Colonic mucosa (tissue), 4 donors: ENCODE data around the gene SIPA1. TPM values are rescaled to one million over a fixed set of nuclear protein-coding genes. Genes with fewer than 3 reads are reported as not detected.

Source experiments
- DNase-seq: peaks from one replicate; pipeline ENCODE4 v3.0.0-alpha.2; 2020
- H3K27ac ChIP-seq: fragments of 200-600 bp; one replicate; pipeline ENCODE4 v1.8.0; 2021
- H3K27me3 ChIP-seq: fragments of 200-600 bp; one replicate; pipeline ENCODE4 v1.8.0; 2021
- H3K36me3 ChIP-seq: fragments of 200-600 bp; one replicate; pipeline ENCODE4 v1.8.0; 2021
- H3K4me1 ChIP-seq: fragments of 200-600 bp; one replicate; pipeline ENCODE4 v1.8.0; 2021; ENCODE audit warnings: mild to moderate bottlenecking
- H3K4me3 ChIP-seq: fragments of 200-600 bp; one replicate; pipeline ENCODE4 v1.8.0; 2021
- H3K9ac ChIP-seq, 2 donors: one replicate each; pipeline ENCODE4 v1.7.0; 2013; ENCODE audit warnings: control low read depth in 2 of 2, low read depth in 2 of 2, low read length in 2 of 2
- H3K9me3 ChIP-seq: fragments of 200-600 bp; one replicate; pipeline ENCODE4 v1.8.0; 2021
- intact Hi-C: fragments of 100-400 bp; cut with DNase I; formaldehyde crosslinking; loops from one replicate; pipeline ENCODE4 v1.14.1; 2022
- total RNA-seq, 2 donors: library from RNA; stranded (reverse); fragmentation: NEBNext Ultra II Directional in 1 of 2; extraction: Animal tissue kit (Norgen Biotek cat#: 25700) in 1 of 2; gene quantifications; one replicate each; pipeline ENCODE4 v1.2.1, GENCODE V29; 2021
- TF ChIP-seq, protein P1 (sequence below): fragments of 200-600 bp; IDR thresholded peaks from one replicate; pipeline ENCODE4 v1.8.0; 2022; ENCODE audit warnings: antibody characterized with exemption, mild to moderate bottlenecking
- donor health status: healthy.
- donor health status: DM: no; HTN: no; CAD: no.
- donor health status: DM: no; HTN: no; CAD: no.

Gene SIPA1
- total RNA-seq, 2 donors from 2014 or later: 21.0 to 33.0 TPM

- H3K27me3 ChIP-seq: no peaks in the 10 kb centered on the region
- H3K27ac ChIP-seq: peak overlapping the region; percentile 32
- H3K4me1 ChIP-seq: peaks cover 28% of the 10 kb centered on the region
- peak overlapping the region in 1 of 2 donors; percentile 51 for H3K9ac ChIP-seq
- peak overlapping the region; percentile 90 for H3K4me3 ChIP-seq
- intact Hi-C loops: loop anchor here (5.0 kb wide), 1 partner anchor 68 kb away; no protein-coding TSS in a partner anchor
- H3K9me3 ChIP-seq: no peaks in the 10 kb centered on the region
- no peak for DNase-seq
- H3K36me3 ChIP-seq: peaks cover 1% of the 10 kb centered on the region
- TF ChIP-seq, protein P1, sequence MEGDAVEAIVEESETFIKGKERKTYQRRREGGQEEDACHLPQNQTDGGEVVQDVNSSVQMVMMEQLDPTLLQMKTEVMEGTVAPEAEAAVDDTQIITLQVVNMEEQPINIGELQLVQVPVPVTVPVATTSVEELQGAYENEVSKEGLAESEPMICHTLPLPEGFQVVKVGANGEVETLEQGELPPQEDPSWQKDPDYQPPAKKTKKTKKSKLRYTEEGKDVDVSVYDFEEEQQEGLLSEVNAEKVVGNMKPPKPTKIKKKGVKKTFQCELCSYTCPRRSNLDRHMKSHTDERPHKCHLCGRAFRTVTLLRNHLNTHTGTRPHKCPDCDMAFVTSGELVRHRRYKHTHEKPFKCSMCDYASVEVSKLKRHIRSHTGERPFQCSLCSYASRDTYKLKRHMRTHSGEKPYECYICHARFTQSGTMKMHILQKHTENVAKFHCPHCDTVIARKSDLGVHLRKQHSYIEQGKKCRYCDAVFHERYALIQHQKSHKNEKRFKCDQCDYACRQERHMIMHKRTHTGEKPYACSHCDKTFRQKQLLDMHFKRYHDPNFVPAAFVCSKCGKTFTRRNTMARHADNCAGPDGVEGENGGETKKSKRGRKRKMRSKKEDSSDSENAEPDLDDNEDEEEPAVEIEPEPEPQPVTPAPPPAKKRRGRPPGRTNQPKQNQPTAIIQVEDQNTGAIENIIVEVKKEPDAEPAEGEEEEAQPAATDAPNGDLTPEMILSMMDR: no peak
These were observed 27.5 kb upstream of the SIPA1 start for GRCh38 chr11:65610404-65610803.

GRCh38 chr11:65611028-65611757, 26.7 kb upstream of the SIPA1 start:
- TF ChIP-seq, protein P1: no peak
- peaks cover 28% of the 10 kb centered on the region for H3K4me1 ChIP-seq
- no peaks in the 10 kb centered on the region for H3K36me3 ChIP-seq
- intact Hi-C loops: loop anchor here (5.0 kb wide), 1 partner anchor 69 kb away; no protein-coding TSS in a partner anchor
- no peak for DNase-seq
- no peaks in the 10 kb centered on the region for H3K27me3 ChIP-seq
- peak overlapping the region; percentile 32 for H3K27ac ChIP-seq
- H3K9me3 ChIP-seq: no peaks in the 10 kb centered on the region
- H3K9ac ChIP-seq: peak overlapping the region; percentile 4 to 96
- H3K4me3 ChIP-seq: peak overlapping the region; percentile 90

GRCh38 chr11:65611758-65612603, 25.9 kb upstream of the SIPA1 start:
- Histone ChIP-seq H3K4me1 (peaks cover 33% of the 10 kb centered on the region), H3K27ac (peak overlapping the region; percentile 31), H3K27me3 (no peaks in the 10 kb centered on the region), H3K36me3 (no peaks in the 10 kb centered on the region), H3K4me3 (peak overlapping the region; percentile 90), H3K9me3 (no peaks in the 10 kb centered on the region), H3K9ac (peak overlapping the region; percentile 37 to 96)
- TF ChIP-seq, protein P1: no peak
- DNase-seq: no peak
- intact Hi-C loops: loop anchor here (5.0 kb wide), 1 partner anchor 70 kb away; no protein-coding TSS in a partner anchor

DNA sequence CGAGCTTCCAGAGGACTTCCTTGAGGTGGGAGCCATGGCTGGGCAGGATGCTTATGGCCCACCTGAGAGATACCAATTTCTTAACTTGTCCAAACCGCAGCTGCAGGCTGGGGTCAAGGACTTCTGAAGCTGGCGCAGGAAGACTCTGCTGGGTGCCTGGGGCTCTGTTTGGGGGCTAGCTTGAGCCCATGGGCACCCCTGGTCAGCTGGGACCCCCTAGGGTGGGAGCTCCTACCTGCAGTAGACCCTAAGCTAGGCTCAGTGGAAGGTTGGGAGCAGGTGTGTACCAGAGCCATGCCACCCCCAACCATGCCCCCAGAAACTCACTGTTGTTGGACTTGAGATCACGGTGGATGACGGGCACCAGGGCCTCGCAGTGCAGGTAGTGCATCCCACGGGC, 25.2 kb upstream of the SIPA1 start:
- Histone ChIP-seq H3K4me3 (peak overlapping the region; percentile 90), H3K27me3 (no peaks in the 10 kb centered on the region), H3K27ac (no peak overlapping the region), H3K9ac (peak overlapping the region; percentile 76 to 96), H3K9me3 (no peaks in the 10 kb centered on the region), H3K4me1 (peaks cover 36% of the 10 kb centered on the region), H3K36me3 (no peaks in the 10 kb centered on the region)
- DNase-seq: no peak
- TF ChIP-seq, protein P1: no peak
- intact Hi-C loops: loop anchor here (5.0 kb wide), 1 partner anchor 70 kb away; no protein-coding TSS in a partner anchor
